ENCODE data around the gene PTGIR. TPM values are rescaled to one million over a fixed set of nuclear protein-coding genes. Genes with fewer than 3 reads are reported as not detected.
A peak's percentile ranks its signal among the peaks of the same experiment; 100 is the strongest.

PTGIR gene
- total RNA-seq, 1 donor from 2014 or later: not detected

DNA sequence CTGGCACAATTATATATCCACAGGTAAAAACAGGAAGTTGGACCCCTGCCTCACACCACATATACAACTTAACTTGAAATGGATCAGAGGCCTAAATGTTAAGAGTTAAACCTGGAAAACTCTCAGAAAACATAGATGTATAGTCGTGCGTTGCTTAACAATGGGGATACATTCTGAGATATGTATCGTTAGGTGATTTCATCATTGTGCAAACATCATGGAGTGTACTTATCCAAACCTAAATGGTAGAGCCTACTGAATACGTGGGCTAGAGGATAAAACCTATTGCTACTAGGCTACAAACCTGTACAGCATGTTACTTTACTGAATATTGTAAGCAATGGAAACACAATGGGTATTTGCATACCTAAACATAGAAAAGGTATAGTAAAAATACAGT lies 38.6 kb downstream of the PTGIR start:
- TF ChIP-seq, protein P1, sequence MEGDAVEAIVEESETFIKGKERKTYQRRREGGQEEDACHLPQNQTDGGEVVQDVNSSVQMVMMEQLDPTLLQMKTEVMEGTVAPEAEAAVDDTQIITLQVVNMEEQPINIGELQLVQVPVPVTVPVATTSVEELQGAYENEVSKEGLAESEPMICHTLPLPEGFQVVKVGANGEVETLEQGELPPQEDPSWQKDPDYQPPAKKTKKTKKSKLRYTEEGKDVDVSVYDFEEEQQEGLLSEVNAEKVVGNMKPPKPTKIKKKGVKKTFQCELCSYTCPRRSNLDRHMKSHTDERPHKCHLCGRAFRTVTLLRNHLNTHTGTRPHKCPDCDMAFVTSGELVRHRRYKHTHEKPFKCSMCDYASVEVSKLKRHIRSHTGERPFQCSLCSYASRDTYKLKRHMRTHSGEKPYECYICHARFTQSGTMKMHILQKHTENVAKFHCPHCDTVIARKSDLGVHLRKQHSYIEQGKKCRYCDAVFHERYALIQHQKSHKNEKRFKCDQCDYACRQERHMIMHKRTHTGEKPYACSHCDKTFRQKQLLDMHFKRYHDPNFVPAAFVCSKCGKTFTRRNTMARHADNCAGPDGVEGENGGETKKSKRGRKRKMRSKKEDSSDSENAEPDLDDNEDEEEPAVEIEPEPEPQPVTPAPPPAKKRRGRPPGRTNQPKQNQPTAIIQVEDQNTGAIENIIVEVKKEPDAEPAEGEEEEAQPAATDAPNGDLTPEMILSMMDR (IDR thresholded peaks at IDR 0.05; ENCODE audit: insufficient read depth, low read length, poor library complexity, severe bottlenecking): no peak
- no peak for DNase-seq (ENCODE audit: low read depth)
- Histone ChIP-seq H3K4me3 (ENCODE audit: low read depth, low read length) (no peak overlapping the region), H3K36me3 (ENCODE audit: control insufficient read depth, insufficient read depth, low read length) (no peaks in the 10 kb centered on the region), H3K27me3 (ENCODE audit: control insufficient read depth, insufficient read depth, low read length) (no peaks in the 10 kb centered on the region)

- H3K36me3 ChIP-seq (ENCODE audit: control insufficient read depth, insufficient read depth, low read length): no peaks in the 10 kb centered on the region
- H3K4me3 ChIP-seq (ENCODE audit: low read depth, low read length): no peak overlapping the region
- no peaks in the 10 kb centered on the region for H3K27me3 ChIP-seq (ENCODE audit: control insufficient read depth, insufficient read depth, low read length)
- TF ChIP-seq, protein P1 (IDR thresholded peaks at IDR 0.05; ENCODE audit: insufficient read depth, low read length, poor library complexity, severe bottlenecking): no peak
- no peak for DNase-seq (ENCODE audit: low read depth)
Observed at GRCh38 chr19:46585539-46585938, 39.4 kb downstream of the PTGIR start.

DNA sequence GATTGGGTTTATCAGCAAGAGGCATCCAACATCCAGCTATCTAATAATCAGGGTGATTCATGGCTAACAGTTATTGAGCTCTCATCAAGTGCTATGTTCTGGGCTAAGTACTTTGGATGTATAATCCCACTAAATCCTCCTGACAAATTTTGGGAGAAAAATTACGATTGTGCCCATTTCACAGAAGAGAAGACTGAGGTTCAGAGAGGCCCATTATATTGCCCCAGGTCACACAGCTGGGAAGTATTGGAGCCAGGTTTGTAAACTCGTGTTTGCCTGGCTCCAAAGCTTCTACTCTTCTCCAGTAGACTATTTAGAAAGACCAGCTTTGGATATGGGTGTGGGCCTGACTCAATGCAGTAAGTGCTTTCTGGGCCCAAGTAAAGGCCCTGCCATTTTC lies 44.6 kb downstream of the PTGIR start:
- H3K4me3 ChIP-seq (ENCODE audit: low read depth, low read length): no peak overlapping the region
- H3K27me3 ChIP-seq (ENCODE audit: control insufficient read depth, insufficient read depth, low read length): peaks cover 2% of the 10 kb centered on the region
- TF ChIP-seq, protein P1 (IDR thresholded peaks at IDR 0.05; ENCODE audit: insufficient read depth, low read length, poor library complexity, severe bottlenecking): no peak
- no peaks in the 10 kb centered on the region for H3K36me3 ChIP-seq (ENCODE audit: control insufficient read depth, insufficient read depth, low read length)
- DNase-seq (ENCODE audit: low read depth): no peak

DNA sequence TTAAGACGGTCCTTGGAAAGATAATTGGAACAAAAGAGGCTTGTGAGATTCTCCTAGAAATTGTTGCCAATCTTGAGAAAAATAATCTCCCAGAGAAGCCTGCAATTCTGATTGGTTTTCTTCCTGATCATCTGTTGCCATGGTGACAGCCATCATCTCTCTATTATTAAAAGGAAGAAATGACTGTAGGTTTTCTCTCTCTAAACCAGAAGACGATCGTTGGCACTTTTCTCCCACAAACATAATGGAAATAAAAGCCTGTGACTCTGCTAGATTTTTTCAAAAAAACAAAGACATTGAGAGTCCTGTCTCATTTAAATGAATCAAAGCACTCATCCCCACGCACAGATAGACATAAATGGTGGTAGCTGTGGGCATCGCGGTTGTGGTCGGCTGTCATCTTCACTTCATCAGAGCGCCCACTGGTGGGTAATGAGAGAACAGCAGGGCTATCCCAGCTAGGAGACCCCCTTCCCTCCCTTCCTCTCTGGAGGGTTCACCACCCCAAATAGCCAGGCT lies 45.5 kb downstream of the PTGIR start:
- TF ChIP-seq, protein P1 (IDR thresholded peaks at IDR 0.05; ENCODE audit: insufficient read depth, low read length, poor library complexity, severe bottlenecking): peak; percentile 42
- Histone ChIP-seq H3K4me3 (ENCODE audit: low read depth, low read length) (no peak overlapping the region), H3K36me3 (ENCODE audit: control insufficient read depth, insufficient read depth, low read length) (no peaks in the 10 kb centered on the region), H3K27me3 (ENCODE audit: control insufficient read depth, insufficient read depth, low read length) (peaks cover 2% of the 10 kb centered on the region)
- DNase-seq (ENCODE audit: low read depth): no peak

DNA sequence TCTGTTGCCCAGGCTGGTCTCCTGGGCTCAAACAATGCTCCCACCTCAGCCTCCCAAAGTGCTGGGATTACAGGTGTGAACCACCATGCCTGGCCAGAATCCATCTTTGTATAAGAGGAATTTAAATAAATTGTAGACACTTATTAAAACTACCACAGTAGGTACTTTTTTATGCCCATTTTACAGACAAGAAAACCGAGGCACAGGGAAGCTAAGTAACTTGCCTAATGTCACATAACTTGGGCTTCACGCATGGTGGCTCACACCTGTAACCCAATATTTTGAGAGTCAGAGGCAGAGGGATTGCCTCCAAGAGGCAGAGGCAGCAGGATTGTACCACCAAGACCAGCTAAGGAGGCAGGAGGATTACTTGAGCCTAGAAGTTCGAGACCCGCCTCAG lies 46.4 kb downstream of the PTGIR start:
- no peak overlapping the region for H3K4me3 ChIP-seq (ENCODE audit: low read depth, low read length)

DNA sequence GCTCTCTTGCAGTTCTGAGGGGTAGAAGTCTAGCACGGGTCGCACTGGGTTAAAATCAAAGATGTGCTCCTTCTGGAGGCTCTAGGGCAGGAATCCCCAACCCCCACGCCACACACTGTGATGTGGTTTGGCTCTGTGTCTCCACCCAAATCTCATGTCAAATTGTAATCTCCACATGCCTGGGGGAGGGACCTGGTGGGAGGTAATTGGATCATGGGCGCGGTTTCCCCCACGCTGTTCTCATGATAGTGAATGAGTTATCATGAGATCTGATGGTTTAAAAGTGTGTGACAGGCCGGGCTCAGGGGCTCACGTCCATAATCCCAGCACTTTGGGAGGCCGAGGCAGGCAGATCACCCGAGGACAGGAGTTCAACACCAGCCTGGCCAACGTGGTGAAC lies 50.4 kb downstream of the PTGIR start:
- TF ChIP-seq, protein P1 (IDR thresholded peaks at IDR 0.05; ENCODE audit: insufficient read depth, low read length, poor library complexity, severe bottlenecking): no peak
- Histone ChIP-seq H3K36me3 (ENCODE audit: control insufficient read depth, insufficient read depth, low read length) (no peaks in the 10 kb centered on the region), H3K4me3 (ENCODE audit: low read depth, low read length) (no peak overlapping the region), H3K27me3 (ENCODE audit: control insufficient read depth, insufficient read depth, low read length) (no peaks in the 10 kb centered on the region)
- no peak for DNase-seq (ENCODE audit: low read depth)

More for the DNA sequence above, 46.4 kb downstream of the PTGIR start:
- no peak for DNase-seq (ENCODE audit: low read depth)
- H3K36me3 ChIP-seq (ENCODE audit: control insufficient read depth, insufficient read depth, low read length): no peaks in the 10 kb centered on the region
- TF ChIP-seq, protein P1 (IDR thresholded peaks at IDR 0.05; ENCODE audit: insufficient read depth, low read length, poor library complexity, severe bottlenecking): no peak
- H3K27me3 ChIP-seq (ENCODE audit: control insufficient read depth, insufficient read depth, low read length): peaks cover 2% of the 10 kb centered on the region

All from kidney epithelial cell (primary cell).